Mesenchymal stem cell (in vitro differentiated cells and primary cell): Measurements from ENCODE around the gene SNX33.
A peak's percentile ranks its signal among the peaks of the same experiment; 100 is the strongest.
"Not testable (repeated sequence)": the region's sequence is repeated elsewhere in the genome, so short reads cannot be mapped to it uniquely, and the experiment has no call there.

Experiments
- DNase-seq: peaks from one replicate; pipeline ENCODE4 v3.0.0-alpha.2; 2013
- H2AFZ ChIP-seq: one replicate; pipeline ENCODE4 v1.6.1; 2013; ENCODE audit warnings: low read depth, mild to moderate bottlenecking, control low read depth, inconsistent platforms, low read length, moderate library complexity
- H2AK5ac ChIP-seq: 2 replicates; pipeline ENCODE4 v1.6.1; 2013; ENCODE audit warnings: low read length, moderate library complexity, mild to moderate bottlenecking, inconsistent platforms; ENCODE audit not compliant: severe bottlenecking
- H2BK120ac ChIP-seq: one replicate; pipeline ENCODE4 v1.6.1; 2013; ENCODE audit warnings: low read depth, mild to moderate bottlenecking, inconsistent platforms, low read length, moderate library complexity
- H2BK12ac ChIP-seq, 2 experiments: one replicate each; pipeline ENCODE4 v1.6.1; 2013; ENCODE audit warnings: inconsistent platforms in 2 of 2, low read length in 2 of 2, mild to moderate bottlenecking in 2 of 2, moderate library complexity in 2 of 2, control low read depth in 1 of 2
- H2BK15ac ChIP-seq: one replicate; pipeline ENCODE4 v1.6.1; 2013; ENCODE audit warnings: mild to moderate bottlenecking, low read depth, inconsistent platforms; ENCODE audit not compliant: poor library complexity, severe bottlenecking
- H2BK5ac ChIP-seq: 2 replicates; pipeline ENCODE4 v1.6.1; 2013; ENCODE audit warnings: low read depth, mild to moderate bottlenecking, low read length, control low read depth, inconsistent platforms; ENCODE audit not compliant: poor library complexity, severe bottlenecking
- H3K14ac ChIP-seq, 2 experiments: one replicate each; pipeline ENCODE4 v1.6.1; 2013; ENCODE audit warnings: inconsistent platforms in 2 of 2, low read length in 2 of 2, control low read depth in 1 of 2, mild to moderate bottlenecking in 1 of 2, moderate library complexity in 1 of 2
- H3K18ac ChIP-seq, 2 experiments: one replicate each; pipeline ENCODE4 v1.6.1; 2013; ENCODE audit warnings: inconsistent platforms in 2 of 2, low read length in 2 of 2, control low read depth in 1 of 2, low read depth in 1 of 2, mild to moderate bottlenecking in 1 of 2
- H3K23ac ChIP-seq, 2 experiments: one replicate each; pipeline ENCODE4 v1.6.1; 2013; ENCODE audit warnings: inconsistent platforms in 2 of 2, low read length in 2 of 2, mild to moderate bottlenecking in 2 of 2, moderate library complexity in 2 of 2, control low read depth in 1 of 2
- H3K27ac ChIP-seq: 2 replicates; pipeline ENCODE4 v1.5.1; 2013; ENCODE audit warnings: mild to moderate bottlenecking, moderate library complexity, low read length, control low read depth, inconsistent platforms; ENCODE audit not compliant: poor library complexity, severe bottlenecking
- H3K27me3 ChIP-seq, 2 experiments: 2 replicates each; pipeline versions ENCODE4 v1.6.1 to v1.7.0; 2013; ENCODE audit warnings: low read length in 2 of 2, mild to moderate bottlenecking in 2 of 2, moderate library complexity in 2 of 2, control low read depth in 1 of 2, inconsistent platforms in 1 of 2; ENCODE audit not compliant: control insufficient read depth in 1 of 2, insufficient read depth in 1 of 2
- H3K36me3 ChIP-seq, 2 experiments: 2 replicates each; pipeline versions ENCODE4 v1.6.1 to v1.7.0; 2013; ENCODE audit warnings: low read length in 2 of 2, control low read depth in 1 of 2, inconsistent platforms in 1 of 2, low read depth in 1 of 2, mild to moderate bottlenecking in 1 of 2; ENCODE audit not compliant: insufficient read depth in 2 of 2, control insufficient read depth in 1 of 2
- H3K4ac ChIP-seq, 2 experiments: one replicate each; pipeline ENCODE4 v1.6.1; 2013; ENCODE audit warnings: inconsistent platforms in 2 of 2, low read length in 2 of 2, mild to moderate bottlenecking in 2 of 2, moderate library complexity in 2 of 2, control low read depth in 1 of 2, low read depth in 1 of 2
- H3K4me1 ChIP-seq: 2 replicates; pipeline ENCODE4 v1.6.1; 2013; ENCODE audit warnings: low read depth, low read length, control low read depth; ENCODE audit not compliant: control insufficient read depth, insufficient read depth
- H3K4me2 ChIP-seq: 2 replicates; pipeline ENCODE4 v1.6.1; 2013; ENCODE audit warnings: low read length, mild to moderate bottlenecking, inconsistent platforms; ENCODE audit not compliant: poor library complexity, severe bottlenecking
- H3K4me3 ChIP-seq, 2 experiments: 2 replicates each; pipeline versions ENCODE4 v1.5.1 to v1.7.0; 2013; ENCODE audit warnings: low read length in 2 of 2, mild to moderate bottlenecking in 2 of 2, control low read depth in 1 of 2, low read depth in 1 of 2; ENCODE audit not compliant: insufficient read depth in 1 of 2
- H3K79me1 ChIP-seq: replicated peaks from 2 replicates; pipeline ENCODE4 v1.6.1; 2013; ENCODE audit warnings: mild to moderate bottlenecking, control low read depth, low read length, inconsistent platforms; ENCODE audit not compliant: poor library complexity, severe bottlenecking
- H3K9ac ChIP-seq: 2 replicates; pipeline ENCODE4 v1.7.0; 2013; ENCODE audit warnings: mild to moderate bottlenecking, low read length, moderate library complexity
- H3K9me3 ChIP-seq: 2 replicates; pipeline ENCODE4 v1.7.0; 2013; ENCODE audit warnings: mild to moderate bottlenecking, low read length; ENCODE audit not compliant: control insufficient read depth
- H4K8ac ChIP-seq: one replicate; pipeline ENCODE4 v1.6.1; 2013; ENCODE audit warnings: inconsistent platforms, mild to moderate bottlenecking, low read length, moderate library complexity
- H4K91ac ChIP-seq: one replicate; pipeline ENCODE4 v1.6.1; 2013; ENCODE audit warnings: mild to moderate bottlenecking, low read length, inconsistent platforms
- WGBS: methylation state at CpG from one replicate; pipeline ENCODE4 v1.1.7; 2013; ENCODE audit warnings: mixed read lengths; 5-methylcytosine and 5-hydroxymethylcytosine counted together

The SNX33 gene

DNA sequence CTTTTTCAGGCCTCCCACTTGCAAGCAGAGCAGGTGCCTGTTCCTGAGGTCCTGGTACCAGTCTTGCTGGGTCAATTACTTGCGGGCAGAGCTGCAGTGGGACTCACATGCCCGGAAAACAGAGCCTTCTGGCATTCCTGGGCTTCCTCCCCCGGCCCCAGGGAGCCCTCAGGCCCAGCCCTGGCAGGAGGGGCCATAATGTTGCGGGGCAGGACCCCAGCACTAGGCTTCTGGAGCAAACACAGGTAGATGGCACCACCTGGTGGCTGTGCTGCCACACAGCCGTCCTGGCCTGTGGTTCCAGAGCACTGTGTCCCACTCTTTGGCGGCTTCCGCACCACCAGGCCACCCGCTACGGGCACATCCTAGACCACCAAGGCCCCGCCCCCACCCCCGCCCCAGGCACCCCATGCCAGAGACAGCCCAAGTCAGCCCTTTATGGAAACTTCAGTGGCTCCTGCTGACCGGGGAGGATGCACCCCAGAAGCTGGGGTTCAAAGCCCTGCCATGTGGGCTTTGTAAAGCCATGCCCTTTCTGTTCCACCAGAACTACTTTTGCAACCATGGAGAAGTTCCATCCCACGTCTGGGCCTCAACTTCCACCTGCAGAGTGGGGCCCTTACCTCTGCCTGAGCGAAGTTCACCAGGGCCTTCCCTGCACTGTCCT is 36.1 kb downstream of the SNX33 start:
- H3K27ac ChIP-seq, H3K14ac ChIP-seq, H2BK120ac ChIP-seq, H3K9ac ChIP-seq, H2AFZ ChIP-seq, H3K79me1 ChIP-seq, H2BK5ac ChIP-seq, H3K18ac ChIP-seq, H3K4me2 ChIP-seq, H3K4ac ChIP-seq, H3K9me3 ChIP-seq, H3K4me3 ChIP-seq, H3K27me3 ChIP-seq, H2AK5ac ChIP-seq, H2BK15ac ChIP-seq, H4K91ac ChIP-seq, H3K23ac ChIP-seq, H4K8ac ChIP-seq: not testable (repeated sequence)
- 25% methylated on average over 14 of the region's 14 CpGs for WGBS
- H2BK12ac ChIP-seq: peak overlapping the region in 1 of 2 experiments; percentile 17
- H3K4me1 ChIP-seq: peaks cover 10% of the 10 kb centered on the region
- DNase-seq: peak; percentile 74
- H3K36me3 ChIP-seq: peaks cover 40 to 52% of the 10 kb centered on the region in 2 experiments

DNA sequence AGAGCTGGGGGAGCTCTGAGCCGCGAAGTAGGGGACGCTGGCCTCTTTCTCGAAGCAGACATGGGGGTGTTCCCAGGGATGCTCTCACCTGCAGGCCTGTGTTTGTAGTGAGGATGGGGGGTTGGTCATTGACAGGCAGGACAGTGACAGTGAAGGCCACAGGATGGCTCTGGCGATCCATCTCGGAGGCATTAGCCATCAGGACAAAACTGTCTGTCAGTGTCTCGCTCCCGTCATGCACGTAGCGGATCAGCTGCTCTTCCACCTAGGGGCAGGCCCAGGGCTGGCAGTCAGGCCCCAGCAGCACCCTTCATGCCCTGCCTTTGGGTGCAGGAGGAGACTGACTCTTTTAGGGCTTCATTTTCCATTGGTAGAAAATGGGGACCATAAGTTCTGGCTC is 36.9 kb downstream of the SNX33 start:
- Histone ChIP-seq H3K14ac (no peak overlapping the region), H2BK5ac (no peak overlapping the region), H2BK120ac (no peak overlapping the region), H3K23ac (no peak overlapping the region), H3K4me1 (peaks cover 10% of the 10 kb centered on the region), H3K4me2 (no peak overlapping the region), H3K9me3 (no peaks in the 10 kb centered on the region), H3K4ac (no peak overlapping the region), H3K27ac (no peak overlapping the region), H2AFZ (no peak overlapping the region), H3K4me3 (no peak overlapping the region), H3K27me3 (no peaks in the 10 kb centered on the region), H3K36me3 (peaks cover 45 to 57% of the 10 kb centered on the region in 2 experiments), H4K8ac (no peak overlapping the region), H3K18ac (no peak overlapping the region), H2BK12ac (no peak overlapping the region), H3K9ac (no peak overlapping the region), H2AK5ac (no peak overlapping the region), H2BK15ac (no peak overlapping the region), H3K79me1 (peaks cover 2% of the 10 kb centered on the region), H4K91ac (no peak overlapping the region)
- WGBS: 89% methylated on average over 10 of the region's 10 CpGs
- no peak for DNase-seq

DNA sequence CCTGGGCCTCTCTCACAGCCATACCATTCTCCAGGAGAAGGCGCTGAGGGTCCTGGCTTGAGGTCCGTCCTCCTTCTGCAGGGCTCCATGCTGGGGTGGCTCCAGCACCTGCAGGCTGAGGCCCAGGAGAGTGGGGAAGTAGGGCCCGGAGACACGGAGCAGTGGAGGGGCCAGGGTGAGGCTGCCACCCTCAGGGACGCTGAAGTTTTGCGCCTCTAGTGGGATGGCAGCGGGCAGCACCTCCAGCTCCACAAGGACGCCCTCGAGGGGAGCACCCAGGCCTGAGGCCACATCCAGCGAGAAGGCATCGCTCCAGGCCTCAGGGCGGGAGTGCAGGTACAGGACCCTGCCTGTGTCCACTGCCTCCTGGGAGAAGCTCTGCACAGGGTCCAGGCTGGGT is 37.5 kb downstream of the SNX33 start:
- H3K9me3 ChIP-seq: no peaks in the 10 kb centered on the region
- no peak overlapping the region for H3K14ac ChIP-seq
- no peak overlapping the region for H2BK5ac ChIP-seq
- no peak overlapping the region for H3K4me2 ChIP-seq
- H4K8ac ChIP-seq: no peak overlapping the region
- H2AFZ ChIP-seq: no peak overlapping the region
- WGBS: 88% methylated on average over 12 of the region's 12 CpGs
- H4K91ac ChIP-seq: no peak overlapping the region
- H3K27ac ChIP-seq: no peak overlapping the region
- H2BK15ac ChIP-seq: no peak overlapping the region
- no peak overlapping the region for H3K4ac ChIP-seq
- no peak overlapping the region for H3K23ac ChIP-seq
- H3K36me3 ChIP-seq: peaks cover 45 to 60% of the 10 kb centered on the region in 2 experiments
- peaks cover 10% of the 10 kb centered on the region for H3K4me1 ChIP-seq
- no peak for DNase-seq
- no peak overlapping the region for H3K18ac ChIP-seq
- no peaks in the 10 kb centered on the region for H3K27me3 ChIP-seq
- H3K4me3 ChIP-seq: no peak overlapping the region
- no peak overlapping the region for H2BK12ac ChIP-seq
- no peak overlapping the region for H2BK120ac ChIP-seq
- H2AK5ac ChIP-seq: no peak overlapping the region
- no peak overlapping the region for H3K9ac ChIP-seq
- H3K79me1 ChIP-seq: no peaks in the 10 kb centered on the region

DNA sequence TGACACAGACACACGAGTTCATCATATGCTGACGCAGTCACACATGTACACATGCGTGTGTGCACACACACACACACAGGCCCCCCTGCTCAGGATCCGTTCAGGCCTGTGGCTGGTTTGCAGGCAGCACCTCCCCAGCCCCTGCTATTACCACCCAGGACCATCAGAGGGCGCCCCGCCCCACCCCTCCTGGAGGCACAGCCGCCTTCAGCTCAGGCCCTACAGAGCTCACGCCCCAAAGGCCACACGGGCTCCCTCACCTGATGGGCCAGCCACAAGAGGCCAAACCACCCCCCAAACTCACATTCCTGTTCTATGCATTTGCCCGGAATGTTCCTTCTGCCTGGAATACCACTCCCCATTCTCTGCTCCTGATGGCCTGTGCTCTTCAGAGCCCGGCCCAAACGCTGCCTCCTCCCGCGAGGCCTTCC is 38.5 kb downstream of the SNX33 start:
- not testable (repeated sequence) for H2BK5ac ChIP-seq, H3K4ac ChIP-seq, H4K91ac ChIP-seq, H3K9ac ChIP-seq, H4K8ac ChIP-seq, H2BK15ac ChIP-seq, H3K27ac ChIP-seq, H3K14ac ChIP-seq, H3K4me2 ChIP-seq, H3K27me3 ChIP-seq, H3K18ac ChIP-seq, H3K79me1 ChIP-seq, H3K4me3 ChIP-seq, H2AK5ac ChIP-seq, H2AFZ ChIP-seq, H2BK120ac ChIP-seq, H3K9me3 ChIP-seq, H3K23ac ChIP-seq
- Histone ChIP-seq H3K36me3 (peaks cover 45 to 65% of the 10 kb centered on the region in 2 experiments), H2BK12ac (peak overlapping the region in 1 of 2 experiments; percentile 19), H3K4me1 (peaks cover 10% of the 10 kb centered on the region)
- peak; percentile 68 for DNase-seq
- WGBS: 42% methylated on average over 12 of the region's 14 CpGs
